ENCODE results near the gene EMILIN1. TPM values are rescaled to one million over a fixed set of nuclear protein-coding genes. Genes with fewer than 3 reads are reported as not detected.
A peak's percentile ranks its signal among the peaks of the same experiment; 100 is the strongest.
"Not testable (repeated sequence)": the region's sequence is repeated elsewhere in the genome, so short reads cannot be mapped to it uniquely, and the experiment has no call there.

Gene EMILIN1
- total RNA-seq, 1 donor = 144 TPM

GRCh38 chr2:27073782-27074181 lies 4.6 kb upstream of the EMILIN1 start:
- no peak for DNase-seq (ENCODE audit: low read depth)
- TF ChIP-seq CTCF (IDR thresholded peaks at IDR 0.05; ENCODE audit: insufficient read depth, low read depth, low read length) = no peak
- no peak overlapping the region for H3K4me3 ChIP-seq (ENCODE audit: low read depth, low read length)

GRCh38 chr2:27074738-27075565 lies 3.5 kb upstream of the EMILIN1 start:
- DNase-seq (ENCODE audit: low read depth) = peak; percentile 73
- no peak for TF ChIP-seq CTCF (IDR thresholded peaks at IDR 0.05; ENCODE audit: insufficient read depth, low read depth, low read length)
- H3K4me3 ChIP-seq (ENCODE audit: low read depth, low read length) = no peak overlapping the region

- DNase-seq (ENCODE audit: low read depth); H3K4me3 ChIP-seq (ENCODE audit: low read depth, low read length): not testable (repeated sequence)
These were observed 2.9 kb upstream of the EMILIN1 start for GRCh38 chr2:27075566-27075871.

GRCh38 chr2:27076323-27076722 lies 2.1 kb upstream of the EMILIN1 start:
- no peak overlapping the region for H3K4me3 ChIP-seq (ENCODE audit: low read depth, low read length)
- no peak for DNase-seq (ENCODE audit: low read depth)
- TF ChIP-seq CTCF (IDR thresholded peaks at IDR 0.05; ENCODE audit: insufficient read depth, low read depth, low read length) = no peak

- no peak for DNase-seq (ENCODE audit: low read depth)
- TF ChIP-seq CTCF (IDR thresholded peaks at IDR 0.05; ENCODE audit: insufficient read depth, low read depth, low read length) = no peak
- no peak overlapping the region for H3K4me3 ChIP-seq (ENCODE audit: low read depth, low read length)
These were observed 1.2 kb upstream of the EMILIN1 start for GRCh38 chr2:27077231-27077630.

DNA sequence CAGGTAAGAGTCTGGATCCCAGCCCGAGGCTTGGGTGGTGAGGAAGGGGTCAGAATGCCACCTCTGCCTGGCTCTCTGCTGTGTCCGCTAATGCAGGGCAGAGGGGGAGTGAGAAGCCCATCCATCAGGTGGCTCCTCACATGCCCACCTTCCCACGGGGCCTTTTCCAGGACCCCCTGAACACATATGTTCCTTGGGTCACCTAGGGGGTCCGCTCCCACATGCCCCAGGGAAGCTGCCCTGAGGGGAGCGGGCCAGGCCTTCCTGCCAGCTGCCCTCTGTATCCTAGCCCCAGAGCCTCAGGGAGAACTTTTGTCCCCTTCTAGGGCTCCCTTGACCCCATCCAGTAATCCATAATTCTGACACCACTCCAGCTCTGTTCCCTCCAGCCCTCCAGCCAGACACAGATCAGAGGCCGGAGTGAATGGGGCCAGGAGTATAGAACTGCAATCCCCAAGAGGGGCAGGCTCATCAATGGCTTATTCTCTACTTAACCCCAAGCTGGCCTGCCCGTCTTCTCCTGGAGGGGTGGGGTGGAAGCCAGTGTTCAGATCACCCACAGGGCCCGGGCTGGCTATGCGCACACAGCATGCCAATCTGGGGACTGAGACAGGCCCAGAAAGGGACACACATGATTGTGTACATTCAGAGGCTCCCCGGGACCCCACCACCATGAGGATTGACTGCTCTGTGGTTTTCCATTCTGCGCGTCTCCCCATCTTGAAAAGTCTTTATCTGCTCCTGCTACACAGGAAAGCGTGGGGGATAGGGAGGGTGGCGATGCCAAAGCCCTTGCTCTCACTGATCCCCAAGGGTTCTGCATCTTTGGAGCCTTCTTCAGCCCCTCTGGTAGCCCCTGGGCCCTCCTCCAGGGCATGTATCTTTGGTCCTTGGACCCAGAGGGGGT lies 1.1 kb downstream of the EMILIN1 start:
- DNase-seq (ENCODE audit: low read depth) = no peak
- TF ChIP-seq CTCF (IDR thresholded peaks at IDR 0.05; ENCODE audit: insufficient read depth, low read depth, low read length) = no peak
- peak overlapping the region; percentile 94 for H3K4me3 ChIP-seq (ENCODE audit: low read depth, low read length)

DNA sequence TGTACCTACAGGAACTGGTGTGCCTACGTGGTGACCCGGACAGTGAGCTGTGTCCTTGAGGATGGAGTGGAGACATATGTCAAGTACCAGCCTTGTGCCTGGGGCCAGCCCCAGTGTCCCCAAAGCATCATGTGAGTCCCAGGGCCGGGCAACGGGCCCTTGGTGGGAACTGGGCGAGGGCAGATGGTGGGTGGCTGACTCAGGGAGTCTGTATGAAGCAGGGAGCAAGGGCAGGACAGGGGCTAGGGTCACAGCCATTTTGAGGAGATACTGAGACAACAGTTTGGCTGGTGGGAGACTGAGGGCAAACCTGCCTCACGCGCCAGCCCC lies 1.7 kb downstream of the EMILIN1 start:
- peak overlapping the region; percentile 94 for H3K4me3 ChIP-seq (ENCODE audit: low read depth, low read length)
- no peak for TF ChIP-seq CTCF (IDR thresholded peaks at IDR 0.05; ENCODE audit: insufficient read depth, low read depth, low read length)
- DNase-seq (ENCODE audit: low read depth) = no peak

Measured in fibroblast of villous mesenchyme (primary cell).